Measurements from ENCODE around the gene C8B. TPM values are rescaled to one million over a fixed set of nuclear protein-coding genes. Genes with fewer than 3 reads are reported as not detected.
A peak's percentile ranks its signal among the peaks of the same experiment; 100 is the strongest.

Gene C8B
- total RNA-seq, 1 donor from 2014 or later = 1.9 TPM

GRCh38 chr1:56901716-56902115 lies 64.1 kb downstream of the C8B start:
- DNase-seq (ENCODE audit: low spot score) = no peak

GRCh38 chr1:56898879-56899278 lies 66.9 kb downstream of the C8B start:
- DNase-seq (ENCODE audit: low spot score) = no peak

GRCh38 chr1:56898005-56898373 lies 67.8 kb downstream of the C8B start:
- no peak for DNase-seq (ENCODE audit: low spot score)

GRCh38 chr1:56897150-56898004 lies 68.4 kb downstream of the C8B start:
- peak; percentile 70 for DNase-seq (ENCODE audit: low spot score)

GRCh38 chr1:56894014-56894413 lies 71.8 kb downstream of the C8B start:
- no peak for DNase-seq (ENCODE audit: low spot score)

GRCh38 chr1:56890229-56890628 lies 75.6 kb downstream of the C8B start:
- no peak for DNase-seq (ENCODE audit: low spot score)

- DNase-seq (ENCODE audit: low spot score) = no peak
Measured at GRCh38 chr1:56881417-56881816, 84.4 kb downstream of the C8B start.

- no peak for DNase-seq (ENCODE audit: low spot score)
Measured at GRCh38 chr1:56880774-56881173, 85.0 kb downstream of the C8B start.

Other genes starting within 250 kb of the C8B start
- not detected for gene FYB2, start 146.6 kb downstream of the C8B start, total RNA-seq
- gene C8A, start 111.2 kb downstream of the C8B start, total RNA-seq = 10.7 TPM